HG02973 (cell line): Measurements from ENCODE around the gene LYZ.

Experiments used
- ATAC-seq: cut with Tn5 transposase; IDR thresholded peaks from one replicate; pipeline ENCODE4 v1.9.1; 2021; ENCODE audit warnings: moderate library complexity; ENCODE audit not compliant: unreplicated experiment

Gene LYZ

GRCh38 chr12:69338120-69338859, 9.9 kb upstream of the LYZ start:
- ATAC-seq: no peak

DNA sequence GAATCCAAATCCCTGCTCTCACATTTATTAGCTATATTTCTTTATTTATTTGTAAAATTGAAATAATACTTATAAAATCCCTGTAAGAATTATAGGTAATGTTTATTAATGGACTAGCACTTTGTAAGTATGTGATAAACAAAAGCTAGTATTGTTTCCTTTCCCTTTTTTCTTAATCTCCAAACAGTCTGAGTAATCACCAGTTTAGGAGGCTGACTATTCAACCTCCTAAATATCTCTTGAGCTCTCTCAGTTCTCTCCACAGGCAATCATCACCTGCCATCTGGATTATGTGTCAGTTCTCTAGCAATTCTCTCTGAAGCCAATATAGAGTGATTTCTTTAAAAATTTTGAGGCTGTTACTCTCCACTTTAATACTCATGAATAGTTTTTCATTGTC, 9.2 kb upstream of the LYZ start:
- no peak for ATAC-seq

DNA sequence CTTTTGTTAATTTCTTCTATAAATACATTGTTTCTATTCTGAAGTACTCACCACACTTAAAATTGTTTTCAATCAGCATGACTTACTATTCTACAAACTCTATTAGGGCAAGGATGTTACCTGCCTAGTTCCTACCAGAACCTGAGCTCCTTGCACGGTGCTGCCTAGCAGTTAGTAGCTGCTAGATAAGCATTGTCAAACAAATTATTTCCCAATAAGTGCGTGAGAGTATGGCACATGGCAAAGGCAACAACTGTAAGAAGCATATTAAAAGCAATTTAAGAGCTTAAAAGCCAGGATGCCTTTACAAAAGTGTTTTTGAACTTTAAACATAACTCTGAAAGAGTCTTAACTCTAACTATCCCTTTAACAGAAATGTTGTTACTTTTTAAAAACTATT, 8.2 kb upstream of the LYZ start:
- ATAC-seq: no peak

DNA sequence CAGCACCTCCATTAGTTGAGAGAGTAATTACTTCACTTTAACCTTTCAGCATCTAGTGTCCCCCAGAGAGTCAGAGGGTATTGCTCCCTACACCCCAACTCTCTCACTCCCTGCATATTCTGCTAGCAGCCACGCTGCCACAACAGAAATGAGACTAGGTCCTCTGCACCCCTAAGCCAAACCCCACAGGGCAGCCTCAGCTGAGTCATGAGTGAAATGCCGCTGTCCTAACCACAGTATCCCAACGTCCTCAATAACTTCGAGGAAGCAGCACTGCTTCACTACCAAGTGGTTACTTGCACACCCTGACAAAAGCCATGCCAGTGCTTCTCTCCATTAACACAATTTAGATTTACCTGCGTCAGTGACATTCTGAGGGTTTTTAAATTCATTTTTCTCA, 6.9 kb upstream of the LYZ start:
- ATAC-seq: no peak

GRCh38 chr12:69342421-69342820, 5.8 kb upstream of the LYZ start:
- ATAC-seq: no peak

DNA sequence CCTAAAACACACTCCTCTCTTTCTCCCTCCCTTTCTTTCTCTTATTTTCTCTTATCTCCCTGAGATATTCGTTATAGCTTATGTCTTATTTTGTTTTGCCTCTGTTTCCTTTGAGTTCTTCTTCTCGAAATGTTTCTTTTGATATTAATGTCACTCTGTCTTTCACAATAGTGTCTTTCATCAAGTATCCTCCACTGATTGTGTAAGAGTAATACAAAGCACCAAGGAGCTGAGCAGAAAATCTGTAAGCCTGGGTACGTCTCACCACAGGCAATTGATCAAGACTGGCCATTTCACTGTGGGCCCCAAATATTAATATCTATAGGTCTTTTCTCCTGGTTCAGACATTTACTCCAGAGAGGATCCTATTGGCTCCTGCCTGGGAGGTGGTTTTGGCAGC, 4.8 kb upstream of the LYZ start:
- no peak for ATAC-seq

DNA sequence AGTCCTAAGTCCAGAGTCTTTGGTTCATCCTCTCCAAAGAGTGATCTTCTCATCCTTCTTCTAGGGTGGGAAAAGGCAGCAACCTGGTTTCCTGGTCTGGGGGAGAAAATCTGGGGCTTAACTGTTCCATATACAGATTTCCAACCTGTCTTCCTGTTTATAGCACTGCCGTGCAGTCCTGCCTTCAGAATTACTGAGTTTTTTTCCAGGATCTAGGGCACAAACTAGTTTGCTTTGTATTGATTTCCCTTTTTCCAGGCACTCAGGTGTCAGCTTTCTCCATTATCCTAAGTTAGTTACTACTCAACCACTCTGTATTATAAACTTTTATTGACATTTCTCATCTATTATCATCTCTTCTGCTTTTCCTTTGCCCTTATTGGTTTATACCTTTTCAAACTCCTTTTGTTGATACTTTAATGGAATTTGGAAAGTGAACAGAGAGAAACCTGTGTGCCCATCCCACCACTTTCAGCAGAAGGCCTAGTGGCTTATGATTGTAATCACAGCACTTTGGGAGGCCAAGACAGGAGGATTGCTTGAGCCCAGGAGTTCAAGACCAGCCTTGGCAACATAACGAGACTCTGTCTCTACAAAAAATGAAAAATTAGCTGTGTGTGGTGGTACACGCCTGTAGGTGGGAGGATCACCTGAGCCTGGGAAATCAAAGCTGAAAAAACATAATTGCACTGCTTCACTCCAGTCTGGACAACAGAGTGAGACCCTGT, 4.1 kb upstream of the LYZ start:
- ATAC-seq: no peak

GRCh38 chr12:69345077-69345476, 3.1 kb upstream of the LYZ start:
- ATAC-seq: no peak

- ATAC-seq: no peak
These were observed 2.4 kb upstream of the LYZ start for GRCh38 chr12:69345742-69346141.

DNA sequence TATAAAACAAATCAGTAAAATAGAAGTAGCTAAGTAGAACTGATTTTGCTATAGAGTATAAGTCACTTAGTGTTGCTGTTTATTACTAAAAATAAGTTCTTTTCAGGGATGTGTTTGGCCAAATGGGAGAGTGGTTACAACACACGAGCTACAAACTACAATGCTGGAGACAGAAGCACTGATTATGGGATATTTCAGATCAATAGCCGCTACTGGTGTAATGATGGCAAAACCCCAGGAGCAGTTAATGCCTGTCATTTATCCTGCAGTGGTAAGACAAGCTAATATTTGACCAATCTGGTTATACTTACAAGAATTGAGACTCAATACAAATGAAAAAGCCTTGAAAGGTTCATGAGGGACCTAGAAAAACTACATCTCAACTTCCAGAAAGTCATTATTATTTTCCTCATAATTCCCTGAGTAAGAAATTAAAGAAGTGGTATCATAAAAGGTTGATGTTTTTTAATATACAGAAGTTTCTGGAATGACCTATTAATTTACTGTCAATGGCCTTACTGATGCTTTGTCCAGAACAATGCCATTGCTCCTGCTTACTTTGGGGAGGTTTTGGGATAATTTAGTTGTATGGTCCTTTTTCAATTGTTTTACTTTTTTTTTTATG, 1.9 kb downstream of the LYZ start:
- no peak for ATAC-seq

GRCh38 chr12:69350777-69351176, 2.6 kb downstream of the LYZ start:
- ATAC-seq: no peak

- no peak for ATAC-seq
These were observed 3.5 kb downstream of the LYZ start for GRCh38 chr12:69351462-69352236.

DNA sequence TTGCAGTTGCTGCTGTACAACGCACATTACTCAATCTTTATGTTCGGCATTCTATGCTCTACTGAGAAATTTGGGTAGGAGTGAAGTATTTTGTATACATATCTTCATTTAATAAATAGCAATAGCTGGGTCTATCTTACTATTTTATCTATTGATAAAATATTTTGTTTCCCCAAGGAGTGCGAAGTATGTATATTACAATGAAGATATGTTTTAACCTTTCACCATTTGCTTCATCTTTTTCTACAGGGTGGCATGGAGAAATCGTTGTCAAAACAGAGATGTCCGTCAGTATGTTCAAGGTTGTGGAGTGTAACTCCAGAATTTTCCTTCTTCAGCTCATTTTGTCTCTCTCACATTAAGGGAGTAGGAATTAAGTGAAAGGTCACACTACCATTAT, 4.7 kb downstream of the LYZ start:
- no peak for ATAC-seq

- no peak for ATAC-seq
These were observed 6.0 kb downstream of the LYZ start for GRCh38 chr12:69354172-69354555.

- no peak for ATAC-seq
These were observed 6.5 kb downstream of the LYZ start for GRCh38 chr12:69354556-69355187.

DNA sequence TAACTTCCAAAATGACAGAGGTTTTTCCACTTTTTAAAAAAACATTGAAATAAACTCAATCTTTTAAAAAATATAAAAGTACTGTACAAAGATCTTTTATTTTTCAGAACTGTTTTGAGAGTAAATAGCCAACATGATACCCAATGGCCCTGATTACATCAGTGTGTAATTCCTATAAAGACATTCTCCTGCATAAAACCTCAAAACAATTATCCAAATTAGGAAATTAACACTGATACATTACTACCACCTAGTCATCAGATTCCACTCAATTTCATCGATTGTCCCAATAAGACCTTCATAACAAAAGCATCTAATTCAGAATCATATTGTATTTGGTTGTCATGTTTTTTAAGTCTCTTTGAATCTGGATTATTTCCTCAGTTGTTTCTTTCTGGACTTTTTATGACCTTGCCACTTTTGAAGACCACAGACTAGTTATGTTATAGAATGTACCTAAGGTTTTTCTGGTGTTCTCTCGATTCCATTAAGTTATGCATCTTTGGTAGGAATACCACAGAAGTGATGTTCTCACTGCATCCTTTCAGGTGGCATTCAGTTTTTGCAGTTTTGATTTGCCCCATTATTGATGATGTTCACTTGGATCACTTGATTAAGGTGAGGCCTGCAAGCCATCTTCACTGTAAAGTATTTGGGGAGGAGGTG, 7.3 kb downstream of the LYZ start:
- ATAC-seq: no peak

DNA sequence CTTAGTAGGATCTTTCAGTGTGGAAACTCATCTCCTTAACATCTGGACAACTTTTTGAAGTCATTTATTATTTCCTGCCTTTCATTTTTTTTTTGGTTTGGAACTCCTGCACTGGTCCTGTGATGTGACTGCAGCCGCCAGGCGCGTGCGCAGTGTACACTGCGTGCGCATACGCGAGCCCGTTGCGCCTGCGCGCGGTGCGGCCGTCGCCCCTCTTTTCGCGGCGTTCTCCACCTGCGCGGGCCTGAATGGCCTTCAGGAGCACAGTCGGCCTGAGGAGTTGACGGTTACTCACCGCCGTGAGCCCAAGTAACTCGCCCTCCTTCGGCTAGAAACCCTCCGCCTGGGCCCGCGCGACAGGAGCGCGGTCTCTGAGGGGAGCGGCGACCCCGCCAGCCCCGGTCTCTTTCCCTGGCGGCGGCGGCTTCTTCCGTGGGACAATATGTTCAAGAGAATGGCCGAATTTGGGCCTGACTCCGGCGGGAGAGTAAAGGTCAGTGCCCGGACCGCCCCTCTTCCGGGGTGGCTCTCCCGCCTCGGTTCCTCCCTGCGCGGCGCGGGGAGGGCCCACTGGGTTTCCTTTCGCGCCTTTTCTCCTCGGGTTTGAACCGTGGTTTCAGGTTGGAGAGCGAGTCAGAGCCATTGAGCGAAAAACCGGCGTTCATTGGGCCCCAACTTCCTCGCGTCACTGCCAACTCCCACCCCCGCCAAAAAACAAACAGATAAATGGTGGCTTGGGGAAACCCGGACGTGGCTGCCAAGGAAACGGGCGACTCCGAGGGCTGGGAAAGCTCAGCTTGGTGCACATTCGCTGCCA, 11.6 kb downstream of the LYZ start, which contains the start of gene YEATS4:
TSS of gene YEATS4 (plus strand) at position 213 of the 817 bp plus-strand sequence. CDS start at position 443, 230 bp downstream.
- ATAC-seq: peak; percentile 78

DNA sequence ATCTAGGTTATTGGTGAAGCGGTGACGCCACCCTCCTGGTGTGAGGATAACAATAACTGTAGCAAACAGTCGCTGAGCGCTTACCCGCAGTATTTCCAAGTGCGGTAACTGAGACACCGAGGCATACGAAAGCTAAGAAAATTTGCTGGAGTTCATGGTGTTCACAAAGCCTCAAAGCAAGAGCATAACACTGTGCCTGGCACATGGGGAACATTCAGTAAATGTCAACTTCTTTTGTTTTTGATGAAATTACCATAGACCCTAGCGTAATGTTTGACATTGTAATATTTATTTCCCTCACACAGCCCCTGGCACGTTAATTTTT, 12.1 kb downstream of the LYZ start:
- ATAC-seq: no peak

- no peak for ATAC-seq
These were observed 18.6 kb downstream of the LYZ start for GRCh38 chr12:69366796-69367195.

DNA sequence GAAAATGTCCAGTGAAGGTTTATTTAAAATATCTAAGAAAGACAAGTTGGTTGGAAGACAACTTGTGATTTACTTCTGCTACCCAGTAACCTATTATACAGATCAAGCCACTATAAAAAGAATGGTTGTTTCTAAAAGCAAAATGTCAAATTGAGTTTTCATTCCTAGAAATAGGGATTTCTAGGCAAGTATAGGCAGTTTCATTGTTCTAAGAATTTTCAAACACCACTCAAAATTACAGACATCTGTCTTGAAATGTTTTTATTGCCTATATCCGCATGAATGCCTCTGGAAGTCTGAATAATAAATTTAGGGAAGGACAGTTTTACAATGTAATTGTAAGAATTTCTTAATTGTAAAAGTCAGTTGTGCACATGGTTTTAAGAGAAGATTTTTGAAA, 20.0 kb downstream of the LYZ start:
- ATAC-seq: no peak
